ENCODE results near the gene PAK3. TPM values are rescaled to one million over a fixed set of nuclear protein-coding genes. Genes with fewer than 3 reads are reported as not detected.

PAK3 gene
- total RNA-seq, 2 donors from 2014 or later, result 6.7 to 12.5 TPM

DNA sequence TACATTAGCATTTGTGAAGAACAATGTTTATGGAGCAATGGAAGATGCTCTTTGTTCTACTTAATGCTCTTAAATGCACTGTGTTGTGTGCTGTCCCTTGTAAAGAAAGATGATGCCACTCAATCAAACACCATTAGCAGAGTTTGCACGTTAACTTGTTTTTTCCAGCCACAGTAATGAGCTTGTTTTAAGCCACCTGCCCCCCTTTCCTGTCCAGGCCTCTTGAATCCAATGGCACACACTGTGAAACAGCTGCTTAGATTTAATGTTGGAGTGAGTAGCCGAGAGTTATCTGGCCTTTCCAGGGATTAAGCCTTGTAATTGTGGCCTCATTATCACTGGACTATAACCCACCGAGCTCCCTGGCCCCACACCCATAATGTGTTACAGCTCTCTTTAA is 86.0 kb downstream of the PAK3 start:
- Histone ChIP-seq H3K36me3 (no peaks in the 10 kb centered on the region), H3K4me1 (replicated peaks) (no peaks in the 10 kb centered on the region), H3K27me3 (replicated peaks; ENCODE audit: insufficient read depth) (no peaks in the 10 kb centered on the region), H3K9me3 (no peaks in the 10 kb centered on the region), H3K4me3 (no peak overlapping the region), H3K27ac (no peak overlapping the region)
- TF ChIP-seq, protein P1, sequence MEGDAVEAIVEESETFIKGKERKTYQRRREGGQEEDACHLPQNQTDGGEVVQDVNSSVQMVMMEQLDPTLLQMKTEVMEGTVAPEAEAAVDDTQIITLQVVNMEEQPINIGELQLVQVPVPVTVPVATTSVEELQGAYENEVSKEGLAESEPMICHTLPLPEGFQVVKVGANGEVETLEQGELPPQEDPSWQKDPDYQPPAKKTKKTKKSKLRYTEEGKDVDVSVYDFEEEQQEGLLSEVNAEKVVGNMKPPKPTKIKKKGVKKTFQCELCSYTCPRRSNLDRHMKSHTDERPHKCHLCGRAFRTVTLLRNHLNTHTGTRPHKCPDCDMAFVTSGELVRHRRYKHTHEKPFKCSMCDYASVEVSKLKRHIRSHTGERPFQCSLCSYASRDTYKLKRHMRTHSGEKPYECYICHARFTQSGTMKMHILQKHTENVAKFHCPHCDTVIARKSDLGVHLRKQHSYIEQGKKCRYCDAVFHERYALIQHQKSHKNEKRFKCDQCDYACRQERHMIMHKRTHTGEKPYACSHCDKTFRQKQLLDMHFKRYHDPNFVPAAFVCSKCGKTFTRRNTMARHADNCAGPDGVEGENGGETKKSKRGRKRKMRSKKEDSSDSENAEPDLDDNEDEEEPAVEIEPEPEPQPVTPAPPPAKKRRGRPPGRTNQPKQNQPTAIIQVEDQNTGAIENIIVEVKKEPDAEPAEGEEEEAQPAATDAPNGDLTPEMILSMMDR (IDR thresholded peaks at IDR 0.05), result no peak
- TF ChIP-seq POLR2AphosphoS5 (IDR thresholded peaks at IDR 0.05), result no peak
- TF ChIP-seq POLR2A (IDR thresholded peaks at IDR 0.05), result no peak
- 55% methylated on average over 3 of the region's 3 CpGs for WGBS
- intact Hi-C loops (cut with DNase I), result no loop called here
- no peak for DNase-seq (ENCODE audit: low spot score)

- H3K36me3 ChIP-seq, result no peaks in the 10 kb centered on the region
- TF ChIP-seq, protein P1 (IDR thresholded peaks at IDR 0.05), result no peak
- TF ChIP-seq POLR2AphosphoS5 (IDR thresholded peaks at IDR 0.05) (no peak), POLR2A (IDR thresholded peaks at IDR 0.05) (no peak)
- H3K27me3 ChIP-seq (replicated peaks; ENCODE audit: insufficient read depth), result no peaks in the 10 kb centered on the region
- H3K9me3 ChIP-seq, result no peaks in the 10 kb centered on the region
- no peak for DNase-seq (ENCODE audit: low spot score)
- intact Hi-C loops (cut with DNase I), result no loop called here
- H3K4me1 ChIP-seq (replicated peaks), result no peaks in the 10 kb centered on the region
- H3K27ac ChIP-seq, result no peak overlapping the region
- H3K4me3 ChIP-seq, result no peak overlapping the region
These were observed 87.0 kb downstream of the PAK3 start for GRCh38 chrX:111182997-111183396.

- no peak overlapping the region for H3K27ac ChIP-seq
- intact Hi-C loops (cut with DNase I), result no loop called here
- no peak for DNase-seq (ENCODE audit: low spot score)
- TF ChIP-seq, protein P1 (IDR thresholded peaks at IDR 0.05), result no peak
- no peak for TF ChIP-seq POLR2AphosphoS5 (IDR thresholded peaks at IDR 0.05)
- TF ChIP-seq POLR2A (IDR thresholded peaks at IDR 0.05), result no peak
- H3K27me3 ChIP-seq (replicated peaks; ENCODE audit: insufficient read depth), result no peaks in the 10 kb centered on the region
- H3K9me3 ChIP-seq, result no peaks in the 10 kb centered on the region
- WGBS, result 95% methylated on average over 2 of the region's 2 CpGs
- no peaks in the 10 kb centered on the region for H3K4me1 ChIP-seq (replicated peaks)
- no peak overlapping the region for H3K4me3 ChIP-seq
- no peaks in the 10 kb centered on the region for H3K36me3 ChIP-seq
These were observed 95.6 kb downstream of the PAK3 start for GRCh38 chrX:111191598-111191997.

- 71% methylated on average over 2 of the region's 2 CpGs for WGBS
- TF ChIP-seq POLR2A (IDR thresholded peaks at IDR 0.05), result no peak
- TF ChIP-seq, protein P1 (IDR thresholded peaks at IDR 0.05), result no peak
- no peak for TF ChIP-seq POLR2AphosphoS5 (IDR thresholded peaks at IDR 0.05)
- intact Hi-C loops (cut with DNase I), result no loop called here
- H3K4me3 ChIP-seq, result no peak overlapping the region
- DNase-seq (ENCODE audit: low spot score), result no peak
- no peak overlapping the region for H3K27ac ChIP-seq
- H3K4me1 ChIP-seq (replicated peaks), result no peaks in the 10 kb centered on the region
- H3K27me3 ChIP-seq (replicated peaks; ENCODE audit: insufficient read depth), result no peaks in the 10 kb centered on the region
- H3K9me3 ChIP-seq, result no peaks in the 10 kb centered on the region
- H3K36me3 ChIP-seq, result no peaks in the 10 kb centered on the region
These were observed 103.5 kb downstream of the PAK3 start for GRCh38 chrX:111199505-111199904.

DNA sequence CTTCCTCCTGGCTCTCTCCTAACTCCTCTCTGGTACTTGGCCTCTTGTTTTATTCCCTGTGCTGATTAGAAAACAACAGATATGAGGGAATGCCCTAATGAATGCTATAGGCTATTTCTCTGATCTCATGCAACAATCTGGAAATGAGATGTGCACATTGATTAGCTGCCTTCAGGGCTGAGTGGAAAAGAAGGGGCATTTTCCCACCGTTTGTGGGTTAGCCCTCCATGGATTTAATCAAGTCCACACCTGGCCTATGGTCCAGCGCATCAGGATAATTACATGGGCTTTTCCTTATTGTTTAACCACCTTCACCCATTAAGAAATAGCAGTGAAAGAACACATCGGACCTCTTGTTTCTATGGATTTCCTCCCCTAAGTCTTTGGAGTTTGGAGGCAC is 104.3 kb downstream of the PAK3 start:
- H3K9me3 ChIP-seq, result no peaks in the 10 kb centered on the region
- no peak for DNase-seq (ENCODE audit: low spot score)
- H3K4me1 ChIP-seq (replicated peaks), result no peaks in the 10 kb centered on the region
- H3K27ac ChIP-seq, result no peak overlapping the region
- WGBS, result 67% methylated on average over 3 of the region's 3 CpGs
- H3K27me3 ChIP-seq (replicated peaks; ENCODE audit: insufficient read depth), result no peaks in the 10 kb centered on the region
- TF ChIP-seq POLR2AphosphoS5 (IDR thresholded peaks at IDR 0.05) (no peak), POLR2A (IDR thresholded peaks at IDR 0.05) (no peak)
- TF ChIP-seq, protein P1 (IDR thresholded peaks at IDR 0.05), result no peak
- no peak overlapping the region for H3K4me3 ChIP-seq
- no peaks in the 10 kb centered on the region for H3K36me3 ChIP-seq
- intact Hi-C loops (cut with DNase I), result no loop called here
